ENCODE results near the gene TRIP12. TPM values are rescaled to one million over a fixed set of nuclear protein-coding genes. Genes with fewer than 3 reads are reported as not detected.

Gene TRIP12
- total RNA-seq, 1 experiment from 2014 or later = 175 TPM

- Histone ChIP-seq H3K36me3 (ENCODE audit: control insufficient read depth in 1 of 2, insufficient read depth in 2 of 2, low read length in 2 of 2) (0 out of 4 replicates have a peak, but pooled peaks cover 0 to 2% of the 10 kb centered on the region in 2 experiments), H3K27me3 (ENCODE audit: insufficient read depth, low read length) (no peaks in the 10 kb centered on the region), H3K9me3 (ENCODE audit: control insufficient read depth in 1 of 2, insufficient read depth in 1 of 2, low read depth in 1 of 2, low read length in 2 of 2) (no peaks in the 10 kb centered on the region), H3K4me3 (replicated peaks in 1 of 2; ENCODE audit: low read depth in 1 of 2, low read length in 2 of 2) (no peak overlapping the region), H3K9me2 (ENCODE audit: insufficient read depth) (no peaks in the 10 kb centered on the region), H3K4me1 (ENCODE audit: control insufficient read depth in 1 of 2, insufficient read depth in 2 of 2, low read length in 2 of 2) (no peaks in the 10 kb centered on the region), H2AFZ (ENCODE audit: low read depth, low read length, poor library complexity, severe bottlenecking) (no peak overlapping the region), H3K9ac (ENCODE audit: low read length) (no peak overlapping the region), H4K20me1 (ENCODE audit: insufficient read depth) (0 out of 2 replicates have a peak, but pooled peaks cover 5% of the 10 kb centered on the region), H3K79me2 (ENCODE audit: insufficient read depth, low read length) (peaks cover 49% of the 10 kb centered on the region), H3K27ac (ENCODE audit: low read depth, low read length) (no peak overlapping the region), H3K4me2 (ENCODE audit: low read length) (no peak overlapping the region)
- intact Hi-C loops (cut with micrococcal nuclease) = no loop called here
- DNase-seq (ENCODE audit: low read depth, low spot score) (no peak), ATAC-seq (no peak)
- TSS peak; percentile 37 for BruUV-seq (replicated peaks)
- TF ChIP-seq YY1 (IDR thresholded peaks at IDR 0.05; ENCODE audit: extremely low read depth, insufficient replicate concordance, low read depth, low read length) = no peak
- TF ChIP-seq MAX (IDR thresholded peaks at IDR 0.05) = no peak
- no peak for TF ChIP-seq RAD21 (IDR thresholded peaks at IDR 0.05; ENCODE audit: low read depth)
- TF ChIP-seq POLR2A (IDR thresholded peaks at IDR 0.05; ENCODE audit: borderline replicate concordance, extremely low read depth, insufficient read depth, insufficient read length) = no peak
- no peak for TF ChIP-seq FOSL1 (IDR thresholded peaks at IDR 0.05; ENCODE audit: low read depth)
- TF ChIP-seq EZH2phosphoT487 (IDR thresholded peaks at IDR 0.05; ENCODE audit: borderline replicate concordance) = no peak
- no peak for TF ChIP-seq ELF1 (IDR thresholded peaks at IDR 0.05; ENCODE audit: borderline replicate concordance, low read depth)
- no peak for TF ChIP-seq EZH2 (IDR thresholded peaks at IDR 0.05)
- no peak for TF ChIP-seq TCF7L2 (IDR thresholded peaks at IDR 0.05; ENCODE audit: borderline replicate concordance, extremely low read depth, insufficient read depth, insufficient read length)
- TF ChIP-seq REST (IDR thresholded peaks at IDR 0.05; ENCODE audit: low read depth) = no peak
- TF ChIP-seq ZFX (IDR thresholded peaks at IDR 0.05) = no peak
- no peak for TF ChIP-seq ZBTB33 (IDR thresholded peaks at IDR 0.05; ENCODE audit: extremely low read depth, insufficient replicate concordance, low read length)
- TF ChIP-seq JUND (IDR thresholded peaks at IDR 0.05) = no peak
- TF ChIP-seq POLR2AphosphoS5 (IDR thresholded peaks at IDR 0.05; ENCODE audit: low read depth, low read length) = no peak
- no peak for TF ChIP-seq EGR1 (IDR thresholded peaks at IDR 0.05; ENCODE audit: low read depth)
- TF ChIP-seq SRF (IDR thresholded peaks at IDR 0.05; ENCODE audit: low read depth) = no peak
- no peak for TF ChIP-seq SP1 (IDR thresholded peaks at IDR 0.05; ENCODE audit: low read depth)
- no peak for TF ChIP-seq CBX3 (IDR thresholded peaks at IDR 0.05; ENCODE audit: low read depth)
- TF ChIP-seq CTCF (IDR thresholded peaks at IDR 0.05 in 2 of 3, conservative IDR thresholded peaks at IDR 0.05 in 1 of 3; ENCODE audit: borderline replicate concordance in 1 of 3, insufficient read depth in 1 of 3, low read depth in 2 of 3, low read length in 2 of 3) = no peak
- TF ChIP-seq ZNF274 (IDR thresholded peaks at IDR 0.05; ENCODE audit: low read depth, low read length) = no peak
- POLR2A ChIA-PET = no interaction called here
- RAD21 ChIA-PET (ENCODE audit: low non-redundant PET in 1 of 2, low total read pairs in 2 of 2, uncharacterized antibody in 2 of 2, unreplicated experiment in 2 of 2) = no interaction called here
- CTCF ChIA-PET = no interaction called here
These were observed 42.4 kb downstream of the TRIP12 start for GRCh38 chr2:229879191-229879950.
